Astrocyte of the cerebellum (primary cell): Measurements from ENCODE around the gene CCDC50.

Experiments used
- DNase-seq: peaks from one replicate; pipeline ENCODE4 v3.0.0-alpha.2; 2011; ENCODE audit warnings: low read depth
- H3K4me3 ChIP-seq: 2 replicates; pipeline ENCODE4 v1.5.1; 2011; ENCODE audit warnings: mild to moderate bottlenecking, low read depth, low read length, moderate library complexity
- in situ Hi-C: cut with HindIII; loops from 2 replicates; pipeline ENCODE4 v1.10.0; 2017; ENCODE audit warnings: low sequenced_read_pairs
- TF ChIP-seq, protein P1 (sequence below): IDR thresholded peaks from 2 replicates; pipeline ENCODE4 v1.5.1; 2012; ENCODE audit warnings: low read length, low read depth, moderate library complexity, mild to moderate bottlenecking; ENCODE audit errors: missing control alignments

CCDC50 gene

DNA sequence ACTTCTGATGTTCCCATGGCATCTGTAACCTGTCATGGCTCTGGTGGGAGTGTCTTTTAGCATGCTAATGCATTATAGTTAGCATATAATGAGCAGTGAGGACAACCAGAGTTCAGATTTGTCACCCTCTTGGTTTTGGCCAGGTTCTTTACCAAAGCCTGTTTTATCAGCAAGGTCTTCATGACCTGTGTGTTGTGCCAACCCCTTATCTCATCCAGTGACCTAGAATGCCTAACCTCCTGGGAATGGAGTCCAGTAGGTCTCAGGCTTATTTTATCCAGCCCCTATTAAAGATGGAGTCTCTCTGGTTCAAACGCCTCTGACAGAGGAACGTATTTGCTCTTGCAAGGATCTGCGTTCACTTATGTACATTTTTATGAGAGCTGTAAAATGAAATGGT is 61.4 kb downstream of the CCDC50 start:
- DNase-seq, result no peak
- TF ChIP-seq, protein P1, sequence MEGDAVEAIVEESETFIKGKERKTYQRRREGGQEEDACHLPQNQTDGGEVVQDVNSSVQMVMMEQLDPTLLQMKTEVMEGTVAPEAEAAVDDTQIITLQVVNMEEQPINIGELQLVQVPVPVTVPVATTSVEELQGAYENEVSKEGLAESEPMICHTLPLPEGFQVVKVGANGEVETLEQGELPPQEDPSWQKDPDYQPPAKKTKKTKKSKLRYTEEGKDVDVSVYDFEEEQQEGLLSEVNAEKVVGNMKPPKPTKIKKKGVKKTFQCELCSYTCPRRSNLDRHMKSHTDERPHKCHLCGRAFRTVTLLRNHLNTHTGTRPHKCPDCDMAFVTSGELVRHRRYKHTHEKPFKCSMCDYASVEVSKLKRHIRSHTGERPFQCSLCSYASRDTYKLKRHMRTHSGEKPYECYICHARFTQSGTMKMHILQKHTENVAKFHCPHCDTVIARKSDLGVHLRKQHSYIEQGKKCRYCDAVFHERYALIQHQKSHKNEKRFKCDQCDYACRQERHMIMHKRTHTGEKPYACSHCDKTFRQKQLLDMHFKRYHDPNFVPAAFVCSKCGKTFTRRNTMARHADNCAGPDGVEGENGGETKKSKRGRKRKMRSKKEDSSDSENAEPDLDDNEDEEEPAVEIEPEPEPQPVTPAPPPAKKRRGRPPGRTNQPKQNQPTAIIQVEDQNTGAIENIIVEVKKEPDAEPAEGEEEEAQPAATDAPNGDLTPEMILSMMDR, result no peak
- in situ Hi-C loops, result no loop called here
- no peak overlapping the region for H3K4me3 ChIP-seq

- H3K4me3 ChIP-seq, result no peak overlapping the region
- in situ Hi-C loops, result no loop called here
- no peak for DNase-seq
- TF ChIP-seq, protein P1, result no peak
Observed at GRCh38 chr3:191391861-191392808, 62.9 kb downstream of the CCDC50 start.

- in situ Hi-C loops, result no loop called here
- DNase-seq, result no peak
- TF ChIP-seq, protein P1, result no peak
- H3K4me3 ChIP-seq, result no peak overlapping the region
Observed at GRCh38 chr3:191393146-191393545, 64.0 kb downstream of the CCDC50 start.

- DNase-seq, result no peak
- in situ Hi-C loops, result no loop called here
- TF ChIP-seq, protein P1, result no peak
- H3K4me3 ChIP-seq, result no peak overlapping the region
Observed at GRCh38 chr3:191397771-191398170, 68.6 kb downstream of the CCDC50 start.

DNA sequence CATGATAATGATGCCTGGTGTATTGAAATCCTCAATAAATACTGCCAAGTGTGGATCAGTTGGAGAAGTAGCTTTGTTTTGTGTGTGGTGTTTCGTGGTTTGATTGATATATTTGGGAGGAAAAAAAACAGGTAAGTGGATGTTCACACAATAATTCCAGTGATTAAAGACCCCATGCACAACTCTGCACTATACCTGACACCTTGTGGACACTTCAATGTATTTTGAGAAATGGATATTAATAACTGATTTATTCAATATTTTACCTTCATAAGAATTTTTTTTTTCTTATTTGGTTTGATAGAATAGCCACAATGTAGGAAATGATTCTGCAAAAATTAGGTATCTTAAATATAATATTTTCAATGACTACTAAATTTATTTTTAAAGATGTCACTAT is 69.4 kb downstream of the CCDC50 start:
- TF ChIP-seq, protein P1, result no peak
- DNase-seq, result no peak
- H3K4me3 ChIP-seq, result no peak overlapping the region
- in situ Hi-C loops, result no loop called here

- DNase-seq, result no peak
- in situ Hi-C loops, result no loop called here
Observed at GRCh38 chr3:191399918-191400317, 70.7 kb downstream of the CCDC50 start.

More at GRCh38 chr3:191399918-191400317, 70.7 kb downstream of the CCDC50 start:
- no peak overlapping the region for H3K4me3 ChIP-seq
- TF ChIP-seq, protein P1, result no peak
